ENCODE data around the gene COX7B2.

The COX7B2 gene

DNA sequence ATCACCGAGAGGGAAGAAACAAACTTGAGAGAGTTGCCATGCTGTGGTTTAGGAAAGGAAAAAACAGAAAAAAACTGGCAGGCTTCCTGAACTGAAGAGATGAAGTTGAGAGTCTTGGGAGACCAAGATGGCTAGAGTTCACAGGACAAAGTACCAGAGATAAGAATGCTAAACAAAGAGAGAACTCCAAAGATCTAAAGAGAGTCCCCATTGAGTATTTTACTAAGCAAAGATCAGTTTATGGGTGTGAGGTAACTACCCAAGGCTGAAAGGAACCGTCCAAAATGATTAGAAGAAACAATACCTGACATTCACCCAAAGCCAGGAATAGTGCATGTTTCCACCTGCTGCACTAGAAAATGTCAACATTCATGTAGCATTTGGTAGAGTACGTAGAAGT lies 21.8 kb upstream of the COX7B2 start:
- no peak overlapping the region for H3K27ac Mint-ChIP-seq
- DNase-seq, result no peak
- H3K36me3 Mint-ChIP-seq (ENCODE audit: low read depth), result no peaks in the 10 kb centered on the region
- H3K4me1 Mint-ChIP-seq (ENCODE audit: low read depth), result no peaks in the 10 kb centered on the region
- H3K9me3 Mint-ChIP-seq, result no peaks in the 10 kb centered on the region
- H3K27me3 Mint-ChIP-seq, result peaks cover 10% of the 10 kb centered on the region
- H3K4me3 Mint-ChIP-seq, result no peak overlapping the region

DNA sequence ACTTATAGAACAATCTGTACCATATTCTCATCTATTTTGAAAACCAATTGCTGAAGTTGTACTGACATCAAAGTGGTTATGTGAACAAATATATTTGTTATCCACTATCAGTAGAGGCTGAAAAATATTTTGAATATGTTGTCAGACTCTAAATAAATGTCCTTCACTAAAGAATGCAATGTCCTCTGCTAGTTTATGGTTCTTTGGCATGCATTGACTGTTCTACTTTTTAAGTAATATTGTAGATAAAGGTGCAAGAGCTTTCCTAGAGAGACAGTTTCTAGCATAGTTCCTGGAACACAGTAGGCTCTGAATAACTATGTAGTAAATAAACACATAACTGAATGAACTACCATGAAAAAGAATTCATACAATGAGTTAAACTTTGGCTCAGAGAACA lies 18.2 kb upstream of the COX7B2 start:
- Mint-ChIP-seq H3K36me3 (ENCODE audit: low read depth) (no peaks in the 10 kb centered on the region), H3K9me3 (no peaks in the 10 kb centered on the region), H3K27me3 (peaks cover 10% of the 10 kb centered on the region), H3K4me3 (no peak overlapping the region), H3K4me1 (ENCODE audit: low read depth) (no peaks in the 10 kb centered on the region), H3K27ac (no peak overlapping the region)
- no peak for DNase-seq

GRCh38 chr4:46924789-46925529 lies 15.9 kb upstream of the COX7B2 start:
- H3K4me3 Mint-ChIP-seq, result no peak overlapping the region
- H3K9me3 Mint-ChIP-seq, result no peaks in the 10 kb centered on the region
- no peaks in the 10 kb centered on the region for H3K36me3 Mint-ChIP-seq (ENCODE audit: low read depth)
- peaks cover 10% of the 10 kb centered on the region for H3K27me3 Mint-ChIP-seq
- no peaks in the 10 kb centered on the region for H3K4me1 Mint-ChIP-seq (ENCODE audit: low read depth)
- no peak overlapping the region for H3K27ac Mint-ChIP-seq
- no peak for DNase-seq

DNA sequence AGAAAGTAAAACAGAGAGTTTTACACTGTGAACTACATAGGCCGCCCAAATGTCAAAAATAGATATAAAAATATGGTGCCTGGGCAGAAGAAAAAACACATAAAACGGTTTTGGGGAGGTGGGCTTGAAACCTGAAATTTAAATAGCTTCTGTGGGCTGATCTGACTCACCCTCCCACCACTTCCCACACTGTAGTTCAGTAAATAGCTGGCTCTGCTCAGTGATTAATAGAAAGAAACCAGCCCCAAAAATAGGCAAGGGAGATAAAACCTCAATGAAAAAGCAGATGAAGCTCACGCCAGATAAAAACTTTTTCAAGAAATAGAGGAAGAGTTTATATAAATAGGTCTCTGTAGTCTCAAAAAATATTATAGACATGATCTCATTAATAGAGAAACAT lies 13.2 kb upstream of the COX7B2 start:
- Mint-ChIP-seq H3K36me3 (ENCODE audit: low read depth) (no peaks in the 10 kb centered on the region), H3K27ac (no peak overlapping the region), H3K4me3 (no peak overlapping the region), H3K27me3 (no peaks in the 10 kb centered on the region), H3K9me3 (no peaks in the 10 kb centered on the region), H3K4me1 (ENCODE audit: low read depth) (no peaks in the 10 kb centered on the region)
- DNase-seq, result no peak

DNA sequence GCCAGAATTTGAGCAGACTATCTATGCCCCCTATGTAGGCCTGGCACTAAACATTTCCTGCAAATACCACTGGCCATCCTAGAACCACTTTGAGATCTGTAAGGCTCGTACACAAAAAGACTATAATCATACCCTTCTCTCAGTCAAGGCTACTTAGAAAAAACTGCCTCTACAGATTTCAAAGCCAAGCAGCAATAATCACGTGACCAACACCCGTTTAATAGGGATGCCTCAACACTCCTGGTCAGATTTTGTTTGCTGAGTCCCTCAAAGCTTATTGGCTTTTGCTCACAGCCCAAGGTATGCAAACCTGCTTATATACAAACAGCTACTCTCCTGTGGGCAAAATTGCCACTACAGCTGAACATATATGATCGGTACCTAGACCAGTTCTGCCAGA lies 897 bp downstream of the COX7B2 start:
- Mint-ChIP-seq H3K27ac (no peak overlapping the region), H3K36me3 (ENCODE audit: low read depth) (no peaks in the 10 kb centered on the region), H3K4me3 (no peak overlapping the region), H3K9me3 (no peaks in the 10 kb centered on the region), H3K27me3 (no peaks in the 10 kb centered on the region), H3K4me1 (ENCODE audit: low read depth) (no peaks in the 10 kb centered on the region)
- no peak for DNase-seq

DNA sequence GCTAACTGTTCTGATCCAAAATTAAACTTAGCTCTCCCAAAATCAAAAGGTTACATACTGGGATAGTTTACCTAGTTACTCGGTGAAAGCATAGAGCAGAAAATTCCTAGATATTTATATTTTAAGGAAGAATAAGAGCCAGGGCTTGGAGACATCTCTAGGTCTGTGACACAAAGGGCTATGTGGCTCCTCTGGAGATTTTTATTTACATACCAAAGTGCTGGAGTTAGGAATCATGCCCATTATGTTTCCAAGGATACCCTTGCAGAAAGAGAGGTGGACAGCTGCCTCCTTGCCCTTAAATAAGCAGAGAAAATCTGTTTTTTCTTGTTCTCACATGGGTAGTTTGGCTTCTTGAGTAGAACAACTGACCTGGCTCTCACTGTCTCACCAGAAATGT lies 9.0 kb downstream of the COX7B2 start:
- Mint-ChIP-seq H3K36me3 (ENCODE audit: low read depth) (no peaks in the 10 kb centered on the region), H3K9me3 (no peaks in the 10 kb centered on the region), H3K27ac (no peak overlapping the region), H3K27me3 (no peaks in the 10 kb centered on the region), H3K4me1 (ENCODE audit: low read depth) (no peaks in the 10 kb centered on the region), H3K4me3 (no peak overlapping the region)
- no peak for DNase-seq

DNA sequence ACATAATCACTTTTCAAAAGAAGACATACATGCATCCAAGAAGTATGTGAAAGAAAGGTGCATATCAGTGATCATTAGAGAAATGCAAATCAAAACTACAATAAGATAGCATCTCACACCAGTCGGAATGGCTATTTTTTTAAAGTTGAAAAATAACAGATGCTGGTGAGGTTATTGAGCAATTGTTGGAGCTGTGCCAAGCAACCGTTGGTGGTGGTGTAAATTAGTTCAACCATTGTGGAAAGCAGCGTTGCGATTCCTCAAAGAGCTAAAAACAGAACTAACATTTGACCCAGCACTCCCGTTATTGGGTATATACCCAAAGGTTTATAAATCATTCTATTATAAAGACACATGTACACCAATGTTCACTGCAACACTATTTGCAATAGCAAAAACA lies 14.2 kb downstream of the COX7B2 start:
- no peaks in the 10 kb centered on the region for H3K36me3 Mint-ChIP-seq (ENCODE audit: low read depth)
- DNase-seq, result no peak
- no peaks in the 10 kb centered on the region for H3K9me3 Mint-ChIP-seq
- H3K27me3 Mint-ChIP-seq, result no peaks in the 10 kb centered on the region
- no peaks in the 10 kb centered on the region for H3K4me1 Mint-ChIP-seq (ENCODE audit: low read depth)
- no peak overlapping the region for H3K4me3 Mint-ChIP-seq
- no peak overlapping the region for H3K27ac Mint-ChIP-seq

DNA sequence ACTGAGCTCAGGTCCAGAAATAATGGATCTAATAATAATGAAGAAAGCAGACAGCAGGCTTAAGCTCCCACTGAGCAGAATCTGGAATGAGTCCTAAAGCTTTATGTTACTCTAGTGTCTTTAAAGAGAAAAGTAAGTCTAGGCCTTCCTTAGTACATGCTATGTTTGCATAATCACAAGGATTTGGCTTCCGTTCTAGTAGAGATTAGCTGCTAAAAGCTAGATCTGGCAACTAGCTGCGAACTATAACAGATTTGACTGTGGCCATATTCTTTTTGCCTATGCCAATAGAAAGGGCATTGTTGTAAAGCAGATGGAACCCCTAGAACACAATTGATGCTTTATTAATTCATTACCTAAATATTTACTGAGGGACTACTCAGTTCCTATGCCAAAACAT lies 19.0 kb downstream of the COX7B2 start:
- Mint-ChIP-seq H3K9me3 (no peaks in the 10 kb centered on the region), H3K27me3 (peaks cover 3% of the 10 kb centered on the region), H3K4me1 (ENCODE audit: low read depth) (no peaks in the 10 kb centered on the region), H3K36me3 (ENCODE audit: low read depth) (no peaks in the 10 kb centered on the region), H3K27ac (no peak overlapping the region), H3K4me3 (no peak overlapping the region)
- DNase-seq, result no peak

GRCh38 chr4:46889410-46889809 lies 19.6 kb downstream of the COX7B2 start:
- Mint-ChIP-seq H3K27ac (no peak overlapping the region), H3K4me1 (ENCODE audit: low read depth) (no peaks in the 10 kb centered on the region), H3K27me3 (peaks cover 3% of the 10 kb centered on the region), H3K4me3 (no peak overlapping the region), H3K9me3 (no peaks in the 10 kb centered on the region), H3K36me3 (ENCODE audit: low read depth) (no peaks in the 10 kb centered on the region)
- DNase-seq, result no peak

DNA sequence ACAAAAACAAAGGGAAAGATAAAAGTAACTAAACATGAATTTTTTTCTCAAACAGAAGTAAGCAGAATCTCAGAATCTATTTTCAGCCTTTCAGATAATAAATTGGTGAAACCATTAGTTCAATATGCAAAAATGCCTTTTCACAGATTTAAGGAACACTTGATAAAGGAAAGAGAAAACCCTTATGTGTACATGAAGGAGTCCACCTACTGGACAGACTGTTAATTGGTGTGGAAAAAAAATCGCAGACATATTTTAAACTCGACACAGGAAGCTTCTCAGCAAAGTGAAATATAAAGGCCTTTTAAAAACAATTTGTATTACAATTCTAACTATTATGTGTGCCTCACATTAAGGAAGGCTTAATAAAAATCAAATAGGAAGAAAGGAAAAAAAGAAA lies 22.3 kb downstream of the COX7B2 start:
- H3K4me1 Mint-ChIP-seq (ENCODE audit: low read depth), result no peaks in the 10 kb centered on the region
- no peak for DNase-seq
- no peaks in the 10 kb centered on the region for H3K9me3 Mint-ChIP-seq

DNA sequence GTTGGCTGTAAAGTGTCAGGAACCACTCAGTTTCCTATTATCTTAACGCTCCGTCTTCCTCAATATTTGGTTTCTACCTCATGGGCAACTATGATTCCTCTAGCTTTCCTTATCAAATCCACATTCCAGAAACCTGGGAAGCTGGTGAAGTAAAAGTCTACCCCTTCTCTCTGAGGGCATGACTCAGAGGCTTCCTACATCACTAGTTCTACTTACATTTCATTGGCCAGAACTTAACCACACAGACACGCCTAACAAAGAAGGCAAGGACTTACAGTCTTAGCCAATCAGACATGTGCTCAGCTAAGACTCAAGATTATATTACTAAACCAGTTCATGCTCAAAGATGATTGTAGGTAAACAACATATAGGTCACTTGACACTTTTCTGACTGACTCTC lies 30.4 kb downstream of the COX7B2 start:
- Mint-ChIP-seq H3K36me3 (ENCODE audit: low read depth) (no peaks in the 10 kb centered on the region), H3K4me1 (ENCODE audit: low read depth) (no peaks in the 10 kb centered on the region), H3K27me3 (peaks cover 2% of the 10 kb centered on the region), H3K27ac (no peak overlapping the region), H3K4me3 (no peak overlapping the region), H3K9me3 (no peaks in the 10 kb centered on the region)
- DNase-seq, result no peak

More for the DNA sequence above, 22.3 kb downstream of the COX7B2 start:
- Mint-ChIP-seq H3K4me3 (no peak overlapping the region), H3K36me3 (ENCODE audit: low read depth) (no peaks in the 10 kb centered on the region), H3K27ac (no peak overlapping the region), H3K27me3 (peaks cover 3% of the 10 kb centered on the region)

GRCh38 chr4:46874811-46875210 lies 34.2 kb downstream of the COX7B2 start:
- no peak overlapping the region for H3K27ac Mint-ChIP-seq
- no peak overlapping the region for H3K4me3 Mint-ChIP-seq
- H3K9me3 Mint-ChIP-seq, result no peaks in the 10 kb centered on the region
- H3K36me3 Mint-ChIP-seq (ENCODE audit: low read depth), result no peaks in the 10 kb centered on the region
- peaks cover 2% of the 10 kb centered on the region for H3K27me3 Mint-ChIP-seq
- no peaks in the 10 kb centered on the region for H3K4me1 Mint-ChIP-seq (ENCODE audit: low read depth)
- no peak for DNase-seq

GRCh38 chr4:46870411-46870810 lies 38.6 kb downstream of the COX7B2 start:
- no peaks in the 10 kb centered on the region for H3K4me1 Mint-ChIP-seq (ENCODE audit: low read depth)
- peaks cover 2% of the 10 kb centered on the region for H3K27me3 Mint-ChIP-seq
- no peak overlapping the region for H3K27ac Mint-ChIP-seq
- H3K9me3 Mint-ChIP-seq, result no peaks in the 10 kb centered on the region
- DNase-seq, result no peak
- H3K36me3 Mint-ChIP-seq (ENCODE audit: low read depth), result no peaks in the 10 kb centered on the region
- no peak overlapping the region for H3K4me3 Mint-ChIP-seq

DNA sequence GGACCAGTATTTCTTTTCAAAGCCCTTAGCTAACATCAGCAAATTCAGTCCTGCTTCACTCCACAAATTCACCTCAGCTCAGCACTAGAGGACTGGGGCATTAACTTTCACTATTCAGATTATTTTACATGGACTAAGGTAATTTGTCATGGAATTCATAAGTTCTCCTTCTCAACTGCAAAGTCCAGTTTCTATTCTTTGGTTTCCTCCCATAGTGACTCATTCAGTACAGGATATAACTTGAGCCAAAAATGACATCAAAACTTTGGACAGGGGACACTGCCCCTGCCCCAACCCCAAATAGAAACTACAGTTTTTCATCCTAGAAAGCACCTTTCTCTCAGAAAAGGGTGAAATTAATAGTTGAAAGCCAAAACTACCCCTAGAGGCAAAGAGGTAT lies 52.7 kb downstream of the COX7B2 start:
- Mint-ChIP-seq H3K4me1 (ENCODE audit: low read depth) (no peaks in the 10 kb centered on the region), H3K36me3 (ENCODE audit: low read depth) (no peaks in the 10 kb centered on the region), H3K27me3 (no peaks in the 10 kb centered on the region), H3K27ac (no peak overlapping the region), H3K9me3 (no peaks in the 10 kb centered on the region), H3K4me3 (no peak overlapping the region)
- no peak for DNase-seq

DNA sequence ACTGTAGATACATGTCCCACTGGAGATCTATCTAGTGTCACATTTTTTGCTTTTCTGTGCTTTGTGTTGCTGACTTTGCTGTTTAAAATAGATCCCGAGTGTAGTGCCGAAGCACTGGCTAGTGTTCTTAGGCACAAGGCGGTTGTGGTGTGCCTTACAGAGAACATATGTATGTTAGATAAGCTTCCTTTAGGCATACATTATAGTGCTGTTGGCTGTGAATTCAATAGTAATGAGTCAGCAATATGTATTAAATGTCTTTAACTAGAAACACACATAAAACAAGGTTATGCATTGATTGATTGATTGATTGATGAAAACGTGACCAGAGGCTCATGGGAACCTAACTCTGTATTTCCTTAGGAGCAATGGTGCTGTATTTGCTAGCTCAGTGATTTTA lies 56.2 kb downstream of the COX7B2 start:
- Mint-ChIP-seq H3K4me3 (no peak overlapping the region), H3K27ac (no peak overlapping the region), H3K36me3 (ENCODE audit: low read depth) (no peaks in the 10 kb centered on the region), H3K27me3 (no peaks in the 10 kb centered on the region), H3K9me3 (no peaks in the 10 kb centered on the region), H3K4me1 (ENCODE audit: low read depth) (no peaks in the 10 kb centered on the region)
- DNase-seq, result no peak

GRCh38 chr4:46850026-46850425 lies 59.0 kb downstream of the COX7B2 start:
- Mint-ChIP-seq H3K27me3 (no peaks in the 10 kb centered on the region), H3K27ac (no peak overlapping the region), H3K4me1 (ENCODE audit: low read depth) (no peaks in the 10 kb centered on the region), H3K9me3 (no peaks in the 10 kb centered on the region), H3K36me3 (ENCODE audit: low read depth) (no peaks in the 10 kb centered on the region), H3K4me3 (no peak overlapping the region)
- no peak for DNase-seq

Measured in activated T-cell treated with anti-CD3 and anti-CD28 coated beads, Interleukin-2, amount 50 U/mL, for 24 hours (primary cell).